Measurements from ENCODE around the gene ODC1.
"Not testable (repeated sequence)": the region's sequence is repeated elsewhere in the genome, so short reads cannot be mapped to it uniquely, and the experiment has no call there.

ODC1 gene

GRCh38 chr2:10478298-10478625 is 30.1 kb upstream of the ODC1 start:
- no peak for DNase-seq (ENCODE audit: low read depth)

- no peak for DNase-seq (ENCODE audit: low read depth)
Observed at GRCh38 chr2:10477443-10478297, 29.5 kb upstream of the ODC1 start.

GRCh38 chr2:10476723-10477442 is 28.8 kb upstream of the ODC1 start:
- no peak for DNase-seq (ENCODE audit: low read depth)

GRCh38 chr2:10475811-10476660 is 27.9 kb upstream of the ODC1 start:
- no peak for DNase-seq (ENCODE audit: low read depth)

GRCh38 chr2:10475221-10475722 is 27.1 kb upstream of the ODC1 start:
- no peak for DNase-seq (ENCODE audit: low read depth)

GRCh38 chr2:10473121-10473756 is 25.1 kb upstream of the ODC1 start:
- no peak for DNase-seq (ENCODE audit: low read depth)

- DNase-seq (ENCODE audit: low read depth): no peak
Observed at GRCh38 chr2:10471955-10472354, 23.8 kb upstream of the ODC1 start.

- no peak for DNase-seq (ENCODE audit: low read depth)
Observed at GRCh38 chr2:10471046-10471571, 23.0 kb upstream of the ODC1 start.

- DNase-seq (ENCODE audit: low read depth): no peak
Observed at GRCh38 chr2:10469955-10470608, 22.0 kb upstream of the ODC1 start.

GRCh38 chr2:10469301-10469700 is 21.2 kb upstream of the ODC1 start:
- DNase-seq (ENCODE audit: low read depth): no peak

GRCh38 chr2:10467401-10467800 is 19.3 kb upstream of the ODC1 start:
- no peak for DNase-seq (ENCODE audit: low read depth)

- DNase-seq (ENCODE audit: low read depth): no peak
Observed at GRCh38 chr2:10466801-10467200, 18.7 kb upstream of the ODC1 start.

GRCh38 chr2:10465910-10466309 is 17.8 kb upstream of the ODC1 start:
- DNase-seq (ENCODE audit: low read depth): no peak

GRCh38 chr2:10462178-10463083 is 14.3 kb upstream of the ODC1 start:
- no peak for DNase-seq (ENCODE audit: low read depth)

GRCh38 chr2:10460366-10460796 is 12.3 kb upstream of the ODC1 start:
- no peak for DNase-seq (ENCODE audit: low read depth)

- DNase-seq (ENCODE audit: low read depth): no peak
Observed at GRCh38 chr2:10457846-10458598, 9.9 kb upstream of the ODC1 start.

GRCh38 chr2:10457195-10457594 is 9.1 kb upstream of the ODC1 start:
- DNase-seq (ENCODE audit: low read depth): not testable (repeated sequence)

- no peak for DNase-seq (ENCODE audit: low read depth)
Observed at GRCh38 chr2:10454505-10454904, 6.4 kb upstream of the ODC1 start.

GRCh38 chr2:10453905-10454298 is 5.8 kb upstream of the ODC1 start:
- DNase-seq (ENCODE audit: low read depth): no peak

Data from T follicular helper cell (primary cell).